Measurements from ENCODE around the gene ADI1.

DNA sequence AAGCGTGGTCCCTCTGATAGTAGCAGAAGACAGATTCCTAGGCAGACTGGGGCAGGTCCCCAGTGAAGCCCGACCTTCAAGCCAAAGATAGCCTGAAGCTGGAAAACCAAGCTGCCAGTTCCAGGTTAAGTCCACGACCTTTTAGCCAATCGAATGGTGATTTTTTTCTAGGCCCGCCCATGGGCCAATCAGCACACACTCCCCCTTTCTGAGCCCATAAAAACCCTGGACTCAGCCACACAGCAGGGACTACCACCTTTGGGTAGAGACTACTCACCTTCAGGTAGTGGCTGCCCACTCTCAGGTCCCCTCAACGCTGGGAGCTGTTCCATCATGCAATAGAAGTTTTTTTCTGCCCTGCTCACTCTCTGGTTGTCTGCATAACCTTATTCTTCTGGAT, 14.5 kb upstream of the ADI1 start:
- TF ChIP-seq EZH2phosphoT487 (IDR thresholded peaks at IDR 0.05; ENCODE audit: insufficient read depth, low read depth) = no peak
- TF ChIP-seq EZH2 (IDR thresholded peaks at IDR 0.05; ENCODE audit: insufficient read depth, poor library complexity, severe bottlenecking) = no peak
